Activated T-cell treated with anti-CD3 and anti-CD28 coated beads, Interleukin-2, amount 50 U/mL, for 24 hours (primary cell): ENCODE measurements around the gene SPINT2.
A peak's percentile ranks its signal among the peaks of the same experiment; 100 is the strongest.
"Not testable (repeated sequence)": the region's sequence is repeated elsewhere in the genome, so short reads cannot be mapped to it uniquely, and the experiment has no call there.

Experiments used
- DNase-seq: peaks from one replicate; pipeline ENCODE4 v3.0.0-alpha.2; 2020
- H3K27ac Mint-ChIP-seq: 2 replicates; pipeline ENCODE4 v1.8.0; 2020; ENCODE audit warnings: mild to moderate bottlenecking, mixed read lengths
- H3K27me3 Mint-ChIP-seq: 2 replicates; pipeline ENCODE4 v1.8.0; 2020; ENCODE audit warnings: mixed read lengths
- H3K36me3 Mint-ChIP-seq: 2 replicates; pipeline ENCODE4 v1.8.0; 2020; ENCODE audit warnings: low read depth, mixed read lengths
- H3K4me1 Mint-ChIP-seq: 2 replicates; pipeline ENCODE4 v1.8.0; 2020; ENCODE audit warnings: low read depth, mixed read lengths
- H3K4me3 Mint-ChIP-seq: 2 replicates; pipeline ENCODE4 v1.8.0; 2020; ENCODE audit warnings: mild to moderate bottlenecking, moderate library complexity, mixed read lengths
- H3K9me3 Mint-ChIP-seq: 2 replicates; pipeline ENCODE4 v1.8.0; 2020; ENCODE audit warnings: mixed read lengths

SPINT2 gene

GRCh38 chr19:38250821-38251563 is 13.4 kb upstream of the SPINT2 start:
- H3K27ac Mint-ChIP-seq, result no peak overlapping the region
- H3K36me3 Mint-ChIP-seq, result no peaks in the 10 kb centered on the region
- peaks cover 18% of the 10 kb centered on the region for H3K27me3 Mint-ChIP-seq
- no peaks in the 10 kb centered on the region for H3K4me1 Mint-ChIP-seq
- no peak overlapping the region for H3K4me3 Mint-ChIP-seq
- H3K9me3 Mint-ChIP-seq, result no peaks in the 10 kb centered on the region
- DNase-seq, result no peak

DNA sequence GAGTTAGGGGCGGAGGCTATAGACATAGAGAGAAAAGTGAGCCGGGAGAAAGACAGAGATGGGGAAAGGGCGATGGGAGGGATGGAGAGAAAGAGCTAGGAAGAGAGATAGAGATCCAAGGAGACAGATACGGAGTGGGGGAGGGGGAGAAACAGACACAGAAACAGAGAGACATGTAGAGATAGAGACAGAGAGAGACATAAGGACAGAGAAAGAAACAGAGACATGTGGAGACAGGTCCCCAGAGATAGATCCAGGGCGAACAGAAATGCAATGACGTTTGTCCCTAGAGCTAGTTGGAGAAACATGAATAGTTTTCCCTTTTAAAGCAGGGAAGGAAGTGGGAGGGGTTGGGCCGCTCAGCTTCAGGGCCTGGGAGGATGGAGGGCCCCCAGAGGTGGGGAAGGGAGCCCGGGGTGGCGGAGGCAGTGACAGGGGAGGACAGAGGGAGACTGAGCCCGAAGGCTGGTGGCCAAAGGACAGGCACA is 12.8 kb upstream of the SPINT2 start:
- Mint-ChIP-seq H3K36me3 (no peaks in the 10 kb centered on the region), H3K4me3 (no peak overlapping the region), H3K27ac (no peak overlapping the region), H3K9me3 (no peaks in the 10 kb centered on the region), H3K4me1 (peaks cover under 1% of the 10 kb centered on the region), H3K27me3 (peaks cover 20% of the 10 kb centered on the region)
- DNase-seq, result no peak

DNA sequence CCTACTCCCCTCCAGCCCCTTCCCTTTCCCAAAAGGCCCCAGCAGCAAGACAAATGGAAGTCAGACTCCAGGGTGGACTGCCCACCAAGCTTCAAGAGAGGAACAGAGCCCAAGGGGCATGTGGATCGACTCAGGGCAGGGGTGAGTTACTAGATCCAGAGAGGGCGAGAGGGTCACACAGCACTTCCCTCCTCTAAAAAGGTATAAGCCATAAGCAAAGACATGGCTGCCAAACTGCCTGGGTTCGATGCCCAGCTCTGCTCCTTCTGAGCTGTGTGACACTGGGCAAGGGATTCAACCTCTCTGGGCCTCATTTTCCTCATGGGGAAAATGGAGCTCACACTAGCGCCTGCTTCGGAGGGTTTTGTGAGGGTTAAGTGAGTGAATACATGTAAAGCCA is 12.0 kb upstream of the SPINT2 start:
- no peak for DNase-seq
- H3K27me3 Mint-ChIP-seq, result peaks cover 27% of the 10 kb centered on the region
- no peaks in the 10 kb centered on the region for H3K36me3 Mint-ChIP-seq
- peaks cover 5% of the 10 kb centered on the region for H3K4me1 Mint-ChIP-seq
- H3K27ac Mint-ChIP-seq, result no peak overlapping the region
- no peak overlapping the region for H3K4me3 Mint-ChIP-seq
- no peaks in the 10 kb centered on the region for H3K9me3 Mint-ChIP-seq

DNA sequence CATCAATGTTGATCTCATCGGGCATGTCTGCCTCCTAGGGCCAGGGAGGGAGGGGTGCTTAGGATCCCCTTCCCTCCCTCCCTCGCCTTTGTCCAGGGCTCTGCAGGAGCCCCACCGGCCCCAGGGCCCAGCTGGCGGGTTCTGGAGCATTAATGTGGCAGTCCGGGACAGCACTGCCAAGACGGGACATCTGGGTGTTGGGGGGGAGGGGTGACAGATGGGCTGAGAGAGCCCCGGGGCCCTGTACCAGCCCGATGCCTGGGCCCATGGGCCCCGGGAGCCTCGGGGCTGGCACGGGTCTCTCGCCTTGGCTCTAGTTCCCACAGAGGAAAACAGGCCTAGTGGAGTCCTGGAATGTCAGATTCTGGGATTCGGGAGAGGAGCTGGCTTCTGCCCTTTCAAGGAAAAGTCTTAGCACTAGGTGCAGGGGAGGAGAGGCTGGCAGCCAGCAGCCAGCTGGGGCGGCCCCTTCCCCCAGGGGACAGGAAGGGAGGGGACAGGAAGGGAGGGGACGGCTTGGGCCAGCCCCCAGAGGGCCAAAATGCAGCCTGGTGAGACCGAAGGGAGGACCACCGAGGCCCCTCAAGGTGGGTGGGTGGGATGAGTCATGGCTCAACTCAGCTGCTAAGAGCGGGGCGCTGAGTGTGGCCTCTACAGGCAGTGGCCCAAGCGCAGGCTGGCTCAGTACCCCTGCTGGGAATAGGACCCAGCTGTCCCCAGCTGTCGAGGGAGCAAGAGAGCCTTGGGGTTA is 11.3 kb upstream of the SPINT2 start:
- peaks cover 30% of the 10 kb centered on the region for H3K27me3 Mint-ChIP-seq
- H3K27ac Mint-ChIP-seq, result no peak overlapping the region

DNA sequence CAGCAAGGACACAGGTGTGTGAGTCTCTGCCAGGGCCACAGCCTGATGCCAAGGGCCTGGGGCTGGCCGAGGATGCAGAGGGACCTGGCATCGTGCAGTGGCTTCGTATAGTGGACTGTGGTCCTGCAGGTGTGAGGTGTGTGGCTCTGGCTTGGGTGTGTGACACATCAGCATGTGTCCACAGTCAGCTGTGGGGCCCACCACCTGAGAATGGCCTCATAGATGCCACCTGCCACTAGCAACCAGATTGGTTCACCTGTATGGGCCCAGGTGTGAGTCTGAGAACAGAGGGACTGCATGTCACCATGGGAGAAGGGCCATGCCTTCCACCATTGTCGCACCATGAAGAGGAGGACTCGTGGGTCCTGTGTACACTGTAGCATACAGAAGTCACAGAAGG is 10.6 kb upstream of the SPINT2 start:
- no peak for DNase-seq
- no peak overlapping the region for H3K27ac Mint-ChIP-seq
- H3K9me3 Mint-ChIP-seq, result no peaks in the 10 kb centered on the region
- no peak overlapping the region for H3K4me3 Mint-ChIP-seq
- peaks cover 5% of the 10 kb centered on the region for H3K4me1 Mint-ChIP-seq
- H3K27me3 Mint-ChIP-seq, result peaks cover 31% of the 10 kb centered on the region
- H3K36me3 Mint-ChIP-seq, result no peaks in the 10 kb centered on the region

More for the DNA sequence above, 11.3 kb upstream of the SPINT2 start:
- H3K4me3 Mint-ChIP-seq, result no peak overlapping the region
- H3K9me3 Mint-ChIP-seq, result no peaks in the 10 kb centered on the region
- no peaks in the 10 kb centered on the region for H3K36me3 Mint-ChIP-seq
- peaks cover 5% of the 10 kb centered on the region for H3K4me1 Mint-ChIP-seq
- DNase-seq, result no peak

DNA sequence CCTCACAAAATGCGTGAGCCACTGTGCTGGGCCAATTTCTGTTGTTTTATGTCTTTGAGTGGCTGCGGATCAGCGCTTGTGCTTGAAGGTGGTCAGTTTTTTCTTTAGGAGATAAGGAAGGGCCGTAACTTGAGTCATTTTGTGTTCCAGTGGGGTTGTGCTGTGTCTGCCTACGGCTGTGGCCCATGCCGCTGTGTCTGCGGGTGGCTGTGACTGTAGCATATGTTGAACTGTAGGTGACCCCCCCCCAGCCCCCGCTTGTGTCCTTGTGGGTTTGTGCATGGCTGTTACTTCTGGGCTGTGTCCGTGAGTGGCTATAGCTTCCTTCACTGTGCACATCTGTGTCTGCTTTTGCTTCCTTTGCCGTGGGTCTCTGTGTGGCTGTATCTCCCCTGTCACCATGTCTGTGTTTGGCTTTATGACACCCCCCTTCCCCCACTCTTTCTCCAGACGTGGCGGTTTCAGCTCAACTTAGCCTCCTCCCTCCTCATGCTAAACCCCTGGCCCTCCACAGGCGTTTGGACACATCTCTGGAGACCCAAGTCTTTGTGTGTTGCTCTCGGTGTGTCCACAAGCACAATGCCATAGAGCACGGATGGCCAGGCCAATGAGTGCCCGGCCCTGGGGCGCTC is 8.9 kb upstream of the SPINT2 start:
- Mint-ChIP-seq H3K9me3 (no peaks in the 10 kb centered on the region), H3K27me3 (peaks cover 31% of the 10 kb centered on the region), H3K27ac (no peak overlapping the region), H3K4me3 (no peak overlapping the region), H3K4me1 (peaks cover 5% of the 10 kb centered on the region), H3K36me3 (no peaks in the 10 kb centered on the region)
- no peak for DNase-seq

DNA sequence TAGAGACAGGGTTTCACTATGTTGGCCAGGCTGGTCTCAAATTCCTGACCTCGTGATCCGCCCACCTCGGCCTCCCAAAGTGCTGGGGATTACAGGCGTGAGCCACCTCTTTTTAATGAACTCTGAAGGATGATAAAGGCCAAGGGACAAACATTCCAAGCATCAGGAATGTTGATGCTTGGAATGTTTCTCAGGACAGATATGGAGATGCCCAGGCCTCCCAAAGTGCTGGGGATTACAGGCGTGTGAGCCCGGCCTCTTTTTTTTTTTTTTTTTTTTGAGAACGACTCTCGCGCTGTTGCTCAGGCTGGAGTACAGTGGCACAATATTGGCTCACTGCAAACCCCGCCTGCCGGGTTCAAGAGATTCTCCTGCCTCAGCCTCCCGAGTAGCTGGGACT is 2.4 kb upstream of the SPINT2 start:
- H3K27me3 Mint-ChIP-seq, DNase-seq, H3K27ac Mint-ChIP-seq, H3K9me3 Mint-ChIP-seq, H3K4me3 Mint-ChIP-seq, H3K36me3 Mint-ChIP-seq: not testable (repeated sequence)
- peaks cover 31% of the 10 kb centered on the region for H3K4me1 Mint-ChIP-seq

- Mint-ChIP-seq H3K9me3 (no peaks in the 10 kb centered on the region), H3K27ac (peak overlapping the region; percentile 24), H3K4me1 (peaks cover 34% of the 10 kb centered on the region), H3K4me3 (peak overlapping the region; percentile 23), H3K27me3 (peaks cover 4% of the 10 kb centered on the region), H3K36me3 (peaks cover 1% of the 10 kb centered on the region)
- no peak for DNase-seq
Measured at GRCh38 chr19:38262585-38263268, 1.6 kb upstream of the SPINT2 start.

DNA sequence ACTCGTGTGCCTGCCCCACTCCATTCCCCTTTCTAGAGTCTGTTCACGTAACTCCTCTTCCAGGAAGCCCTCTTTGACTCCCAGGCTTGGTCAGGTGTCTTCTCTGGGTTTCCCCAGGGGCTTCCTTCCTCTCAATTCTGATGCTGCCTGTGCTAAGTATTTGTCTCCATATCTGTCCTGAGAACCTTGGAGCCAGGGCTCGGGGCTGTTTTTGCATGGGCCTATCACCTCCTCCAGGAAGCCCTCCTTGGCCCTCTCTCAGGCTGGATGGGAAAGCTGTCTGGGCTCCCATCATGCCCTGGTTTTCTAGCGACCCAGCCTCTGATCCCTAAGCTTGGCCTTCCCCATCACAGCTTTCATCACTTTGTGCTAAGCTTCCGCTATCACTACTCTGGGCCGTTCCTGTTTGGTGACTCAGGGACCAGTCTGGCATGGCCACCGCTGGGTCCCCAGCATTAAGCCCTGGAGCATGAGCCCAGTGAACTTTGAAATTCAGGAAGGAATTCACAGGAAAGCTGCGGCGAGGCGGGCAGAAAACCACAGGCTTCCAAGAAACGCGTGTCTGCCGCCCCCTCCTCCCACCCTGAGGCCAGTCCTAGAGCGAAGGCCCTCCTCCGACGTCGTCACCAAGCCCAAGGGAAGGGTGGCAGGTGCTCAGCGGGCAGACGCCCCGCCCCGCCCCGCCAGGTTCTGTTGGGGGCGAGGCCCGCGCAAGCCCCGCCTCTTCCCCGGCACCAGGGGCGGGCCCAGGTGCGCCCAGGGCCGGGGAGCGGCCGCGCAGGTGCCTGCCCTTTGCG is 486 bp upstream of the SPINT2 start:
- Mint-ChIP-seq H3K4me3 (peak overlapping the region; percentile 78), H3K36me3 (peaks cover 1% of the 10 kb centered on the region), H3K27ac (peak overlapping the region; percentile 91), H3K9me3 (no peaks in the 10 kb centered on the region), H3K27me3 (no peaks in the 10 kb centered on the region), H3K4me1 (peaks cover 36% of the 10 kb centered on the region)
- peak; percentile 82 for DNase-seq

GRCh38 chr19:38265213-38265861 is 964 bp downstream of the SPINT2 start:
- Mint-ChIP-seq H3K4me1 (peaks cover 41% of the 10 kb centered on the region), H3K27ac (peak overlapping the region; percentile 53), H3K27me3 (no peaks in the 10 kb centered on the region), H3K36me3 (peaks cover 1% of the 10 kb centered on the region), H3K9me3 (no peaks in the 10 kb centered on the region), H3K4me3 (peak overlapping the region; percentile 74)
- no peak for DNase-seq

- Mint-ChIP-seq H3K36me3 (peaks cover 1% of the 10 kb centered on the region), H3K27me3 (no peaks in the 10 kb centered on the region), H3K4me1 (peaks cover 46% of the 10 kb centered on the region), H3K27ac (peak overlapping the region; percentile 53), H3K4me3 (peak overlapping the region; percentile 74), H3K9me3 (no peaks in the 10 kb centered on the region)
- DNase-seq, result no peak
Measured at GRCh38 chr19:38265921-38266429, 1.6 kb downstream of the SPINT2 start.

DNA sequence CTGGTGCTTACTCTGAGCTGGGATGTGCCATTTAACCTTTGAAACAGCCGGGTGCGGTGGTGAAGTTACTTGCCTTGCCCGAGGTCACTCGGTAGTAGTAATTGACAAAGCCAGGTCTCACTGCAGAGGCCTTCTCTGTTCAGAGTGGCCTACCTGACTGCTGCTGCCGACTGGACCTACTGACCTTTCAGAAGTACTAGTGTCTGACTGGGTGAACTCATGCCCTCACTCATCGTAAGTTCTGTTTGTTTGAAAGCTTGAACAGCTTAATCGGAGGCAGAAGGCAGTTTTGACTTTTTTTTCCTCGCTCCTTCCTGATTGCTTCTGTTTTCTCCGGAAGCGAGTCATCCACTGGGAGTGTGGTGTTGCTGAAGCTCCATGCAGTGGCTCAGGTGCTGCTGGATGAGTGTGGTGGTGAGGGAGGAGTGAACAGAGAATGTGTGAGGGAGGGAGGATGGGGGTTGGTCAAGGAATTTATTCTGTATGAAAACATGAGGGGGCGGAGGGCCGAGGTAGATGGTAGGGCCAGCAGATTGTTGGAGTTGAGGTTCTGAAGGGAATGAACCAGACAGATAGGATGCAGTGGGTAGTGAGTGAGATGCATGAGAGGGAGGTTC is 2.7 kb downstream of the SPINT2 start:
- peaks cover 46% of the 10 kb centered on the region for H3K4me1 Mint-ChIP-seq
- H3K36me3 Mint-ChIP-seq, result peaks cover 1% of the 10 kb centered on the region
- no peak overlapping the region for H3K4me3 Mint-ChIP-seq
- no peaks in the 10 kb centered on the region for H3K27me3 Mint-ChIP-seq
- no peaks in the 10 kb centered on the region for H3K9me3 Mint-ChIP-seq
- no peak overlapping the region for H3K27ac Mint-ChIP-seq
- no peak for DNase-seq
